ENCODE measurements around the gene TMEM42. TPM values are rescaled to one million over a fixed set of nuclear protein-coding genes. Genes with fewer than 3 reads are reported as not detected.

TMEM42 gene
- total RNA-seq, 1 donor, result 13.0 TPM

- no peak overlapping the region for H3K4me3 ChIP-seq (ENCODE audit: low read depth, low read length)
- no peak for DNase-seq (ENCODE audit: low read depth)
- TF ChIP-seq, protein P1, sequence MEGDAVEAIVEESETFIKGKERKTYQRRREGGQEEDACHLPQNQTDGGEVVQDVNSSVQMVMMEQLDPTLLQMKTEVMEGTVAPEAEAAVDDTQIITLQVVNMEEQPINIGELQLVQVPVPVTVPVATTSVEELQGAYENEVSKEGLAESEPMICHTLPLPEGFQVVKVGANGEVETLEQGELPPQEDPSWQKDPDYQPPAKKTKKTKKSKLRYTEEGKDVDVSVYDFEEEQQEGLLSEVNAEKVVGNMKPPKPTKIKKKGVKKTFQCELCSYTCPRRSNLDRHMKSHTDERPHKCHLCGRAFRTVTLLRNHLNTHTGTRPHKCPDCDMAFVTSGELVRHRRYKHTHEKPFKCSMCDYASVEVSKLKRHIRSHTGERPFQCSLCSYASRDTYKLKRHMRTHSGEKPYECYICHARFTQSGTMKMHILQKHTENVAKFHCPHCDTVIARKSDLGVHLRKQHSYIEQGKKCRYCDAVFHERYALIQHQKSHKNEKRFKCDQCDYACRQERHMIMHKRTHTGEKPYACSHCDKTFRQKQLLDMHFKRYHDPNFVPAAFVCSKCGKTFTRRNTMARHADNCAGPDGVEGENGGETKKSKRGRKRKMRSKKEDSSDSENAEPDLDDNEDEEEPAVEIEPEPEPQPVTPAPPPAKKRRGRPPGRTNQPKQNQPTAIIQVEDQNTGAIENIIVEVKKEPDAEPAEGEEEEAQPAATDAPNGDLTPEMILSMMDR (IDR thresholded peaks at IDR 0.05; ENCODE audit: insufficient read depth, low read depth, low read length), result no peak
Observed at GRCh38 chr3:44906997-44907396, 45.3 kb downstream of the TMEM42 start.

DNA sequence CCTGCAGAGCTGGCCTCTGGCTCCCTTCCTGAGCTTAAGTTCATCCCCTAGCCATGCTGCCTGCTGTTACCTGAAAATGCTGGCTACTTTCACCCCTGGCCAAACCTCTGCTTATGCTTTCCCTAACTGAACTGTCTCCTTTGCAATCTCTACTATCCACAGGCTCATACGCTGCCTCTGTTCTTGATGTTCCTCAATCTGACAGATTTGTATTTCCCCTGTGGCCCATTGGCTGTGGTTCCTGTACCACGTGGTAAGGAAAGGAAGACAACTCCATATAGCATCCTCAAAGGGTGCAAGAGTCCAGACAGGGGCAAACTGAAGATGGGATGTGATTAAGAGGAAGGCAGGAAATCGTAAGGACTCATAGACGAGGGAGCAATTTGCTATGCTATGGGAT, 45.9 kb downstream of the TMEM42 start:
- TF ChIP-seq, protein P1 (IDR thresholded peaks at IDR 0.05; ENCODE audit: insufficient read depth, low read depth, low read length), result no peak
- no peak for DNase-seq (ENCODE audit: low read depth)
- H3K4me3 ChIP-seq (ENCODE audit: low read depth, low read length), result no peak overlapping the region

DNA sequence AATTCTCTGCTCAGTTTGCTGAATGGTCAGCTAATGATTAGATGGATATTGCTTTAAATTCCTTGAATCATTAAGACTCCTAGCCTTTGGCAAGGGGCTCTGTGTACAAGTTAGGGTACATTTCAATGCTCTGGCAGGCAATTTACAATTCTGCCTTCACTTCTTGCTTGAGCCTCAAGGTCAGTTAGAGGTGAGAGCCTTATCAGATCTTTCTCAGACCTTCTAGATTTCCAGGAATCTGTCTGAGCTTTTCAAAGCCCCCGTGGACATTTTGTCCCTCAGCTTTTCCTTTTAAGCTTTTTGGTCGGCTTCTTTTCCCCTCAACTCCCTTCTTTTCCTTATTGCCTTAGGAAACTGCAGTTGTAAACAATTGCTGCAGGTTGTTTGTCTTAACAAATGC, 47.4 kb downstream of the TMEM42 start:
- no peak for DNase-seq (ENCODE audit: low read depth)
- H3K4me3 ChIP-seq (ENCODE audit: low read depth, low read length), result no peak overlapping the region
- TF ChIP-seq, protein P1 (IDR thresholded peaks at IDR 0.05; ENCODE audit: insufficient read depth, low read depth, low read length), result no peak

DNA sequence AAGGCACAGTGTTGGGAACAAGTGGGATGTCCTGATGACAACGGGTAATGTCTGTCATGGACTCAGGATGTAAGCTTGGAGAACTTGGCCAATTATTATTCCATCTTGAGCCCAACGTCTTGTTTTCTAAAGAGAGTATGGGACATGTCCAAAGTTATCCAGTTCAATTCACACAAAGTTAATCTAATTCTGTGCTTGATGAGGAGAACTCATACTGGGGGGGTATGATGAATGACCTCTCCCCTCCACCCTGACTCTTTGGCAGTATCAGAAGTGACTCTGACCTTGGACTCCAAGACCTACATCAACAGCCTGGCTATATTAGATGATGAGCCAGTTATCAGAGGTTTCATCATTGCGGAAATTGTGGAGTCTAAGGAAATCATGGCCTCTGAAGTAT, 49.0 kb downstream of the TMEM42 start:
- no peak overlapping the region for H3K4me3 ChIP-seq (ENCODE audit: low read depth, low read length)
- TF ChIP-seq, protein P1 (IDR thresholded peaks at IDR 0.05; ENCODE audit: insufficient read depth, low read depth, low read length), result no peak
- DNase-seq (ENCODE audit: low read depth), result no peak

DNA sequence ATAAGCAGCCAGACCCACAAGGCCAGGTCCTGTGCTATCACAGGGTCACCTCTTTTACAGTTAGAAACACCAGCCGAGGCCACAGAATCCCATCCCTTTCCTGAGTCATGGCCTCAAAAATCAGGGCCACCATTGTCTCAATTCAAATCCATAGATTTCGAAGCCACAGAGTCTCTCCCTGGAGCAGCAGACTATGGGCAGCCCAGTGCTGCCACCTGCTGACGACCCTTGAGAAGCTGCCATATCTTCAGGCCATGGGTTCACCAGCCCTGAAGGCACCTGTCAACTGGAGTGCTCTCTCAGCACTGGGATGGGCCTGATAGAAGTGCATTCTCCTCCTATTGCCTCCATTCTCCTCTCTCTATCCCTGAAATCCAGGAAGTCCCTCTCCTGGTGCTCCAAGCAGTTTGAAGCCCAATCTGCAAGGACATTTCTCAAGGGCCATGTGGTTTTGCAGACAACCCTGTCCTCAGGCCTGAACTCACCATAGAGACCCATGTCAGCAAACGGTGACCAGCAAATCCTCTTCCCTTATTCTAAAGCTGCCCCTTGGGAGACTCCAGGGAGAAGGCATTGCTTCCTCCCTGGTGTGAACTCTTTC, 52.3 kb downstream of the TMEM42 start:
- DNase-seq (ENCODE audit: low read depth), result peak; percentile 72
- no peak overlapping the region for H3K4me3 ChIP-seq (ENCODE audit: low read depth, low read length)
- TF ChIP-seq, protein P1 (IDR thresholded peaks at IDR 0.05; ENCODE audit: insufficient read depth, low read depth, low read length), result peak; percentile 87

DNA sequence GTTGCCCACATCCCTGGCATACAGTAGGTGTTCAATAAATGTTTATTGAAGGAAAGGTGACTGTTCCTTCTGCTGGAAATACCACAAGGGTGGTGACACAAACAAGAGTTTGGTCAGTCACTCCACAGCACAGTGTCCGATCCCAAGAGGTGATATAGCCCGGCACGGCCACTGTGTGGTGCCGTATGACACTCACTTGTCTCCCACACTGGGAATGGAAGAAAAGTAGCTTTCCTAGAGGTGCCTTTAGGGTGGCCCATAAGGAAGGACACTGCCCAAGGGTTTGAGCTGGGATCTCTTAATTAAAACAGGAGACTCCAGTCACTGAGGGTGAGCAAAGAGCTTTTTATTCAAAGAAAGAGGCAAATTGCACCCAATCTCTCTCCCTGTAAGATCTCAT, 53.2 kb downstream of the TMEM42 start:
- TF ChIP-seq, protein P1 (IDR thresholded peaks at IDR 0.05; ENCODE audit: insufficient read depth, low read depth, low read length), result peak; percentile 22
- no peak for DNase-seq (ENCODE audit: low read depth)
- H3K4me3 ChIP-seq (ENCODE audit: low read depth, low read length), result no peak overlapping the region

Other genes with a start within 250 kb of the TMEM42 start
- gene ZNF197, start 236.9 kb upstream of the TMEM42 start, total RNA-seq, result 11.6 and 16.0 TPM in 2 replicates
- 16.1 and 22.5 TPM in 2 replicates for gene ZNF35, start 213.2 kb upstream of the TMEM42 start, total RNA-seq
- 4.2 and 6.9 TPM in 2 replicates for gene ZNF502, start 149.3 kb upstream of the TMEM42 start, total RNA-seq
- gene ZNF501, start 132.3 kb upstream of the TMEM42 start, total RNA-seq, result 4.3 and 5.2 TPM in 2 replicates
- 13.2 and 20.7 TPM in 2 replicates for gene KIAA1143, start 100.3 kb upstream of the TMEM42 start, total RNA-seq
- gene KIF15, start 100.1 kb upstream of the TMEM42 start, total RNA-seq, result 5.5 and 9.9 TPM in 2 replicates
- gene TGM4, start 12.7 kb downstream of the TMEM42 start, total RNA-seq, result not detected in 2 replicates
- 58.3 and 60.0 TPM in 2 replicates for gene ZDHHC3, start 114.3 kb downstream of the TMEM42 start, total RNA-seq
- gene EXOSC7, start 114.3 kb downstream of the TMEM42 start, total RNA-seq, result 27.1 and 32.4 TPM in 2 replicates
- 0.43 and 0.64 TPM in 2 replicates for gene CLEC3B, start 164.4 kb downstream of the TMEM42 start, total RNA-seq